ENCODE data around the gene CDK9. TPM values are rescaled to one million over a fixed set of nuclear protein-coding genes. Genes with fewer than 3 reads are reported as not detected.

Gene CDK9
- polyA plus RNA-seq, 3 donors = 24.9 to 139 (median 26.4) TPM

- no peaks in the 10 kb centered on the region for H4K20me1 ChIP-seq (ENCODE audit: insufficient read depth, low read length)
- H3K27ac ChIP-seq (ENCODE audit: low read depth in 1 of 2, low read length in 2 of 2) = no peak overlapping the region
- Mint-ChIP-seq H3K4me3 (no peak overlapping the region), H3K27me3 (ENCODE audit: low read depth in 3 of 3) (peaks cover 0 to 2% (median 1%) of the 10 kb centered on the region in 3 donors), H3K36me3 (peaks cover 42 to 52% of the 10 kb centered on the region in 2 donors), H3K9me3 (no peaks in the 10 kb centered on the region), H3K27ac (peak overlapping the region in 1 of 7 donors; percentile 47), H3K4me1 (no peaks in the 10 kb centered on the region)
- no peak overlapping the region for H3K9ac ChIP-seq (ENCODE audit: insufficient read depth, low read length, poor library complexity, severe bottlenecking)
- no peak overlapping the region for H2AFZ ChIP-seq (ENCODE audit: insufficient read depth, low read depth, low read length, poor library complexity, severe bottlenecking)
- H3K4me3 ChIP-seq (replicated peaks in 1 of 3; ENCODE audit: low read depth in 2 of 3, low read length in 3 of 3) = no peak overlapping the region
- peaks cover 58 to 67% of the 10 kb centered on the region in 2 donors for H3K36me3 ChIP-seq (replicated peaks in 1 of 2; ENCODE audit: control insufficient read depth in 1 of 2, insufficient read depth in 2 of 2, low read length in 2 of 2)
- no peaks in the 10 kb centered on the region for H3K4me1 ChIP-seq (ENCODE audit: control insufficient read depth in 1 of 2, insufficient read depth in 2 of 2, low read length in 2 of 2)
- no peaks in the 10 kb centered on the region for H3K27me3 ChIP-seq (ENCODE audit: control insufficient read depth in 2 of 2, insufficient read depth in 2 of 2, low read length in 2 of 2)
- no peaks in the 10 kb centered on the region for H3K79me2 ChIP-seq (ENCODE audit: insufficient read depth, low read length)
- intact Hi-C loops (cut with micrococcal nuclease) = no loop called here
- no peak overlapping the region for H3K4me2 ChIP-seq (replicated peaks; ENCODE audit: extremely low read depth, low read length, poor library complexity, severe bottlenecking)
- WGBS (ENCODE audit: insufficient coverage) = 90% methylated on average over 7 of the region's 11 CpGs
- H3K9me3 ChIP-seq (replicated peaks in 1 of 2; ENCODE audit: control insufficient read depth in 1 of 2, insufficient read depth in 1 of 2, low read length in 2 of 2) = no peaks in the 10 kb centered on the region
- no peak for TF ChIP-seq CTCF (IDR thresholded peaks at IDR 0.05)
- no peak for DNase-seq
These were observed 32.7 kb downstream of the CDK9 start for GRCh38 chr9:127818574-127818973.

- no peak overlapping the region for H2AFZ ChIP-seq (ENCODE audit: insufficient read depth, low read depth, low read length, poor library complexity, severe bottlenecking)
- H3K79me2 ChIP-seq (ENCODE audit: insufficient read depth, low read length) = no peaks in the 10 kb centered on the region
- H3K4me3 Mint-ChIP-seq = no peak overlapping the region
- DNase-seq = no peak
- WGBS (ENCODE audit: insufficient coverage) = no CpG with 5 or more reads among the region's 4 CpGs
- H3K27me3 ChIP-seq (ENCODE audit: control insufficient read depth in 2 of 2, insufficient read depth in 2 of 2, low read length in 2 of 2) = no peaks in the 10 kb centered on the region
- intact Hi-C loops (cut with micrococcal nuclease) = no loop called here
- no peak overlapping the region for H3K27ac Mint-ChIP-seq
- H3K9ac ChIP-seq (ENCODE audit: insufficient read depth, low read length, poor library complexity, severe bottlenecking) = no peak overlapping the region
- H3K36me3 ChIP-seq (replicated peaks in 1 of 2; ENCODE audit: control insufficient read depth in 1 of 2, insufficient read depth in 2 of 2, low read length in 2 of 2) = peaks cover 50 to 60% of the 10 kb centered on the region in 2 donors
- no peaks in the 10 kb centered on the region for H3K4me1 ChIP-seq (ENCODE audit: control insufficient read depth in 1 of 2, insufficient read depth in 2 of 2, low read length in 2 of 2)
- H3K9me3 ChIP-seq (replicated peaks in 1 of 2; ENCODE audit: control insufficient read depth in 1 of 2, insufficient read depth in 1 of 2, low read length in 2 of 2) = no peaks in the 10 kb centered on the region
- no peaks in the 10 kb centered on the region for H3K9me3 Mint-ChIP-seq
- no peaks in the 10 kb centered on the region for H3K4me1 Mint-ChIP-seq
- no peaks in the 10 kb centered on the region for H4K20me1 ChIP-seq (ENCODE audit: insufficient read depth, low read length)
- peaks cover 52 to 60% of the 10 kb centered on the region in 2 donors for H3K36me3 Mint-ChIP-seq
- H3K4me2 ChIP-seq (replicated peaks; ENCODE audit: extremely low read depth, low read length, poor library complexity, severe bottlenecking) = no peak overlapping the region
- H3K27ac ChIP-seq (ENCODE audit: low read depth in 1 of 2, low read length in 2 of 2) = no peak overlapping the region
- no peak overlapping the region for H3K4me3 ChIP-seq (replicated peaks in 1 of 3; ENCODE audit: low read depth in 2 of 3, low read length in 3 of 3)
- H3K27me3 Mint-ChIP-seq (ENCODE audit: low read depth in 3 of 3) = peaks cover 0 to 3% (median 2%) of the 10 kb centered on the region in 3 donors
- TF ChIP-seq CTCF (IDR thresholded peaks at IDR 0.05) = no peak
These were observed 36.3 kb downstream of the CDK9 start for GRCh38 chr9:127822108-127822507.
